Omental fat pad (tissue), 4 donors: ENCODE measurements around the gene ODR4. TPM values are rescaled to one million over a fixed set of nuclear protein-coding genes. Genes with fewer than 3 reads are reported as not detected.
"Not testable (repeated sequence)": the region's sequence is repeated elsewhere in the genome, so short reads cannot be mapped to it uniquely, and the experiment has no call there.

ENCODE experiments used
- ATAC-seq: fragments of 150-250 bp; one replicate; pipeline ENCODE4 v1.9.1; 2016; ENCODE audit warnings: mild to moderate bottlenecking, moderate library complexity; ENCODE audit not compliant: low FRiP score
- DNase-seq: peaks from one replicate; pipeline ENCODE4 v3.0.0-alpha.2; 2019; ENCODE audit warnings: low spot score
- total RNA-seq, 4 donors: library from RNA; depleted of rRNA; stranded (reverse); fragments of >200 nt; gene quantifications; one replicate each; pipeline ENCODE4 v1.1.0, GENCODE V29; 2016
- TF ChIP-seq, protein P1 (sequence below), 3 donors: fragments of 450-650 bp; IDR thresholded peaks; one replicate each; pipeline ENCODE4 v1.5.1; 2016 to 2017; ENCODE audit warnings: antibody characterized with exemption in 3 of 3, mild to moderate bottlenecking in 3 of 3, moderate library complexity in 2 of 3

The ODR4 gene
- total RNA-seq, 4 donors from 2014 or later, result 16.9 to 20.8 (median 19.2) TPM

DNA sequence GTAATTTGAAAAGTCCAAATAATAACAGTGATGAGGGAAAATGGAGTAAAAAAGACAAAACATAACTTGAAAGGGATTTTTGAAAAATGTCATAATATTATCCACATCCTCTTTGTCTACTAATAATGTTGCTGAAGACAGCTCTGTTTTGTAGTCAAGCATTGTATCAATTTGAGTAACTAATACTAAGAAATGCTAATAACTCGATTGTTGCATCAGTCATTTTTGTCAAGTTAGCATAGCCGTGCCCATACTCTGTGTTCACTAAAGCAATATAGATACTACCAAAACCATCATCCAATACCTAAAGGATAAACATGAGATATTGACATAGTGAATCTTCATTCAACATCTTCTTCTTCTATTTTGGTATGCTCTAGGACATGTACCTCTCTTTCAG is 68.0 kb downstream of the ODR4 start:
- DNase-seq (no peak), ATAC-seq (no peak)
- TF ChIP-seq, protein P1, sequence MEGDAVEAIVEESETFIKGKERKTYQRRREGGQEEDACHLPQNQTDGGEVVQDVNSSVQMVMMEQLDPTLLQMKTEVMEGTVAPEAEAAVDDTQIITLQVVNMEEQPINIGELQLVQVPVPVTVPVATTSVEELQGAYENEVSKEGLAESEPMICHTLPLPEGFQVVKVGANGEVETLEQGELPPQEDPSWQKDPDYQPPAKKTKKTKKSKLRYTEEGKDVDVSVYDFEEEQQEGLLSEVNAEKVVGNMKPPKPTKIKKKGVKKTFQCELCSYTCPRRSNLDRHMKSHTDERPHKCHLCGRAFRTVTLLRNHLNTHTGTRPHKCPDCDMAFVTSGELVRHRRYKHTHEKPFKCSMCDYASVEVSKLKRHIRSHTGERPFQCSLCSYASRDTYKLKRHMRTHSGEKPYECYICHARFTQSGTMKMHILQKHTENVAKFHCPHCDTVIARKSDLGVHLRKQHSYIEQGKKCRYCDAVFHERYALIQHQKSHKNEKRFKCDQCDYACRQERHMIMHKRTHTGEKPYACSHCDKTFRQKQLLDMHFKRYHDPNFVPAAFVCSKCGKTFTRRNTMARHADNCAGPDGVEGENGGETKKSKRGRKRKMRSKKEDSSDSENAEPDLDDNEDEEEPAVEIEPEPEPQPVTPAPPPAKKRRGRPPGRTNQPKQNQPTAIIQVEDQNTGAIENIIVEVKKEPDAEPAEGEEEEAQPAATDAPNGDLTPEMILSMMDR (IDR thresholded peaks at IDR 0.05), result no peak

DNA sequence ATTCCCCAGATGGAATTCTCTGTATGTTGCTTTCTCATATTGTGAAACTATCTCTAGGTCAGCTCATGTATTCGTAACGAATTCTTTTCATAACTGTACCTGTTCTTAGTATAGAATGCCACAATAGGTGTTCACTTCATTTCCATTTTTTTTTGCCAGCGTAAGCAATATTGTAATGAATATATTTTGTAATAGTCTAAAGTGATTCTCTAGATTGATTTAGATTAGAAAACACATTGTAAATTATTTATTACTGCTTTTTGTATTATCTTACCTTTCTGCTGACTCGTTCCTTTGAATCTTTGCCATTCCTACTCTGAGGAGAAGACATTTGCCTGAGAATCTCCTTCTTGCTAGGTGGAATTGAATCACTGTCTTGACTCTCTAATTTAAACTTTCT is 70.5 kb downstream of the ODR4 start:
- TF ChIP-seq, protein P1 (IDR thresholded peaks at IDR 0.05), result no peak
- DNase-seq, result no peak
- no peak for ATAC-seq

DNA sequence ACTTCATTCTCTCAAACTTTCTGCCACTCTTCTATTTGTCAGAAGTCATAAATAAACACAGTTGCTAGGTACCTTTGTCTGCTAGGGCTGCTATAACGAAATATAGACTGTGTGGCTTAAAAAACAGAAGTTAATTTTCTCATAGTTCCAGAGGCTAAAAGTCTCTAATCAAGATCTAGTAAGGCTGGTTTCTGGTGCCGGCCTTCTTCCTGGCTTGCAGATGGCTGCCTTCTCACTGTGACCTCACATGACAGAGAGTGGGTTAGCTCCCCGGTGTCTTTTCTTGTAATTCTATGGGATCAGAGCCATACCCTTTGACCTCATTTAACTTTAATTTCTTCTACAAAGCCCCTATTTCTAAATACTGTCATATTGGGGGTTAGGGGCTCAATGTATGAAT is 79.3 kb downstream of the ODR4 start:
- TF ChIP-seq, protein P1 (IDR thresholded peaks at IDR 0.05), result no peak
- ATAC-seq (no peak), DNase-seq (no peak)

DNA sequence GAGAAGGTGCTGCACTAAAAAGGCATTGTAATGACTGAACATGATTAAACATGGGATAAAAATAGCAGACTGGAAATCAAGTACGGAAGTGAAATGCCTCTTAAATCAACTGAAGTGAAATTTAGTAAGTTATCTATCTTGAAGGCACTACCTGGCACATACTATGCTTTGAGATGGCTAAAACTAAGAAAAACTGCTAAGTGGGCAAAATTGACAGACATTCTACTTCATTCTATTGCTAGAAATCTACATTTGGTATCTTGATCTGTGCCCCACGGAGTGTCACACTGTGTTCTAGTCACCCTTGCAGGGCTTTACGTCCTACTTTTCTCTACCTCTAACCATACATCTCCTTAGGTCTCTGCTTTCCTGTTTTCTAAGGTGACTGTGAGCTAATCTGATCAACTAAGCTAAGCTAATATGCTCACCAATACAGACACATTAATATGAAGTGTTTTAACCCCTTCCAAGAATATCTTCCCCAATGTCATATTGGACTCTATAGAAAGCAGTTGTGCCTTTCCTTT is 81.2 kb downstream of the ODR4 start:
- DNase-seq (no peak), ATAC-seq (no peak)
- TF ChIP-seq, protein P1 (IDR thresholded peaks at IDR 0.05), result no peak

DNA sequence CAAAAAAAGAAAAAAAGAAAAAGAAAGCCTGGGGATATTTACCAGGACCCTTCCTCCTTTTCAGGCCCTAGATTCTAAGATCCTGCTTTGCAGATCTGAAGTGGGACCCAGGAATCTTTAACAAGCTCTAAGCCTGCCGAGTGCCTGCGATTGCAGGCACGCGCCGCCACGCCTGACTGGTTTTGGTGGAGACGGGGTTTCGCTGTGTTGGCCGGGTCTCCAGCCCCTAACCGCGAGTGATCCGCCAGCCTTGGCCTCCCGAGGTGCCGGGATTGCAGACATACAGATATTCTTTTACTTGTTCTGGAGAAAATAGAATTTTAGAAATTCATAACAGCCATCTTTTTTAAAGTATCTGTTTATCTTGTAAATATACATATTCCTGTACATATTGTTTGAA is 83.5 kb downstream of the ODR4 start:
- ATAC-seq, DNase-seq: not testable (repeated sequence)

DNA sequence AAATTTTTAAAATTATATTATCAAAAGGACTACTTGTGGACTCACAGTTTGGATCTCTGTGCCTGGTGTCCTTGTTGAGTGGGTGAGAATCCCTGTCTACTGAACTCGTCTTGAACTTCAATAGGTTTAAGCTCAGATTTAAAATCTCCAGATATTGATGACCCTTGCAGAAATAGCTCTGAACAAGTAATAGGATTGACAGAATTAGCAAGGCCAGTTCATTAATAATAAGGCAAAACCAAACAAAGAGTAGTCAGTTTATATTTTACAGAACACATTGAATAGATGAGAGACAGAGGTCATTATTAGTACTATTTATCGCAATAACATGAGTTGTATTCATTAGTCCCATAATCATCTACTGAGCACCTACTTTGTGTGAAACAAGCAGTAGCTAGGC is 85.4 kb downstream of the ODR4 start, which contains the start of gene PDC:
PDC (minus strand) TSS at position 101 of the 400 bp plus-strand sequence. CDS start 11,655 bp downstream, outside the sequence.
- no peak for DNase-seq
- no peak for ATAC-seq
- TF ChIP-seq, protein P1 (IDR thresholded peaks at IDR 0.05), result no peak

DNA sequence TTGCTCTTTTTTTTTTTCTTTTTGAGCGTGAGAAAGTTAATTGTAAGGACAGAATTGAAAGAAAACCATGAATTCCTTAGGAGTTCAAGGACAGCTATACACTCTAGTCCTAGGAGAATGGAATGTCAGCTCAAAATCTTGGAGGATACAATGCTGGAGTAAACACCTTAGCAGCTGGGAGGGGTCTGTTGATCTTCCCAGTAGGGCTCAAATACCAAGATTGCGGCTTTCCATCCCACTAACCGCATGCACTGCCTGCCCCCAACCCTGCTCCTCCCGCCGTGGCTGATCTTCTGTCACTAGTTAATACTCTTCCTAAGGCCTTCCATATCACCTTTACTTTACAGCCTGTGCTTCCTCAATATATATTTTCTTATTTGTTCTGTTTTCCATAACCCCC is 87.9 kb downstream of the ODR4 start:
- TF ChIP-seq, protein P1 (IDR thresholded peaks at IDR 0.05), result no peak
- no peak for ATAC-seq
- DNase-seq, result no peak
